Measurements from ENCODE around the gene NUDT9.
A peak's percentile ranks its signal among the peaks of the same experiment; 100 is the strongest.
"Not testable (repeated sequence)": the region's sequence is repeated elsewhere in the genome, so short reads cannot be mapped to it uniquely, and the experiment has no call there.

NUDT9 gene

GRCh38 chr4:87465739-87466366 lies 43.5 kb downstream of the NUDT9 start:
- no peak for DNase-seq

DNA sequence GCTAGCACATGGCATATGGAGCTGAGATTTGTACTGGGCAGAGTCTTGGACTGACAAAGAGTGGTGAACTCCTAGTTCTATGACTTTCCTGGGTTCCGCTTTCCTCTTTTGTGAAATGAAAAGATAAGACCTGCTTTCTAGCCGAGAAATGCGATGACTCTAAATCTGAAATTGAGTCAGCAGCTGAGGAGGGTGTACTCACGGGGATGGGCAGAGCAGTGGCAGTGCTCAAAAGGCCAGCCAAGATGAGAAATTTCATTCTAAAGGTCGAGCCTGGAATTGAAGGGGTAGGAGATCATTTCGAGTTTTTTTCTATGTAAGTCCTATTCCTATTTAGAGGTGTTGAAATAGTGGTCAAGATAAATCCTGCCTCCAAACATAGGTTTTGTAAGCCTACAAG lies 47.0 kb downstream of the NUDT9 start:
- no peak for DNase-seq

- DNase-seq = no peak
Measured at GRCh38 chr4:87476934-87477333, 54.6 kb downstream of the NUDT9 start.

DNA sequence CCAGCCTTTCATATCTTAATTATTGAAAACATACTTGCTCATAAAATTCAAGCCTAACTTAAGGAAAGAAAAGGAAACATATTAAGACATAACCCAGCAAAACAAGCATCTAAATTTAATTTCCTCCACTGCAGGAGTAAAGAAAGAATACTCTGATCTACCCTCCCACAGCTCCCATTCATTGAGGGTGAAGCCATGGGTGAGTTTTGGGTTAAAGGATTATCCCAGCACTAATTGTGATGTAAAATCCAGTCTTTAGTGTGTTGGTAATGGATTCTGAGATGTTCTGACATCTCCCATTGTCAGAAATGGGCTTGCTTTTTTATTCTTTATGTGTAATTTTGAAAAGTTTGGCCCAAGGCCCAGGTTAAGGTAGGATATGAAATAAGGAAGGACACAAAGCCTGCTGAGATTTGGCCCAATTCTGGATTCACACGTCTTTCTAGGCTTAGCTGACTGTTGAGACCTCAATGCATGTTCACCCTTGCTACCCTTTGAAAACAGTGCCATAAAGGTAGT lies 56.4 kb downstream of the NUDT9 start:
- no peak for DNase-seq

- no peak for DNase-seq
Measured at GRCh38 chr4:87481377-87481776, 59.0 kb downstream of the NUDT9 start.

- DNase-seq = not testable (repeated sequence)
Measured at GRCh38 chr4:87483247-87483646, 60.9 kb downstream of the NUDT9 start.

- DNase-seq = not testable (repeated sequence)
Measured at GRCh38 chr4:87488666-87489065, 66.3 kb downstream of the NUDT9 start.

- DNase-seq = no peak
Measured at GRCh38 chr4:87489678-87490077, 67.3 kb downstream of the NUDT9 start.

DNA sequence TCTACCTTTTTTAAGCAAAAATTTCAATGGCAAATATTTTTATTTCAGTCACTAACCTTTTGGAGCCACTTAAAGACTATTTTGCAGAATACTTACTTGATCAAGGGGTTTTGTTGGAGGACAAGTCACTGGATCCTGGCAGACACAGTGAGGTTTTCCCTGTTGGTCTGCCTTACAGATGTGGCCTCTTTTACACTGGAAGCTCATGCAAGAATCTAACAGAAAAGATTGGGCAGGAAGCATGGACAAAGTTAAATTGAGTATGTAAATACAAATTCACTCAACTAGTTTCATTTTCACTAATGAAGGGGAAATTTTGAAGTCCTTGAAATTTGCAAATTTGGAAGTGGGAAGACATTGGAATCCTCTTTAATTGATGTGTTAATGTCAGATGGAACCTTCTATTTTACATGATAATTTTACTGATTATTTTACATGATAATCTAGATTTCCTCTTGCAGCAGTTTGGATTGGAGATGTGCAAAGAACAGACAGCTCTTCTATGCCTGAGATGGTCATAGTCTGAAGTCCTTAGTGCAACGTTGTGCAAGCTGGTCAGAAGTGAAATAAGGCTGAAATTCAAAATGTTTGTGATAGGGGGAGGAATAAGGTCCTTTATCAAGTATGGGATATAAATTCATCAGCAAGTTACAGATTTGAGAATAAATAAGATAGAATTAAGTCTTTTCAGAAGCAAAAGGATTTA lies 68.4 kb downstream of the NUDT9 start:
- no peak for DNase-seq

- no peak for DNase-seq
Measured at GRCh38 chr4:87491436-87491835, 69.1 kb downstream of the NUDT9 start.

DNA sequence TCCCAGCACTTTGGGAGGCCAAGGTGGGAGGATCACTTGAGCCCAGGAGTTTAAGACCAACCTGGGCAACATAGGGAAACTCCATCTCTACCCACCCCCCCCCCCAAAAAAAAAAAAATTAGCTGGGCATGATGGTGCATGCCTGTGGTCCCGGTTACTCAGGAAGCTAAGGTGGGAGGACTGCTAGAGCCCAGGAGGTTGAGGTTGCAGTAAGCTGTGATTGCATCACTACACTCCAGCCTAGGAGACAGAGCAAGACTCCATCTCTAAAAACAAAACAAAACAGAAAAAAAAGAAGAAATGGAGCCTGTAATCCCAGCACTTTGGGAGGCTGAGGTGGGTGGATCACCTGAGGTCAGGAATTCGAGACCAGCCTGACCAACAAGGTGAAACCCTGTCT lies 69.5 kb downstream of the NUDT9 start:
- DNase-seq = not testable (repeated sequence)

GRCh38 chr4:87493115-87493514 lies 70.7 kb downstream of the NUDT9 start:
- DNase-seq = no peak

GRCh38 chr4:87497159-87497558 lies 74.8 kb downstream of the NUDT9 start:
- DNase-seq = no peak

GRCh38 chr4:87497578-87497977 lies 75.2 kb downstream of the NUDT9 start:
- no peak for DNase-seq

GRCh38 chr4:87498446-87498900 lies 76.1 kb downstream of the NUDT9 start:
- no peak for DNase-seq

DNA sequence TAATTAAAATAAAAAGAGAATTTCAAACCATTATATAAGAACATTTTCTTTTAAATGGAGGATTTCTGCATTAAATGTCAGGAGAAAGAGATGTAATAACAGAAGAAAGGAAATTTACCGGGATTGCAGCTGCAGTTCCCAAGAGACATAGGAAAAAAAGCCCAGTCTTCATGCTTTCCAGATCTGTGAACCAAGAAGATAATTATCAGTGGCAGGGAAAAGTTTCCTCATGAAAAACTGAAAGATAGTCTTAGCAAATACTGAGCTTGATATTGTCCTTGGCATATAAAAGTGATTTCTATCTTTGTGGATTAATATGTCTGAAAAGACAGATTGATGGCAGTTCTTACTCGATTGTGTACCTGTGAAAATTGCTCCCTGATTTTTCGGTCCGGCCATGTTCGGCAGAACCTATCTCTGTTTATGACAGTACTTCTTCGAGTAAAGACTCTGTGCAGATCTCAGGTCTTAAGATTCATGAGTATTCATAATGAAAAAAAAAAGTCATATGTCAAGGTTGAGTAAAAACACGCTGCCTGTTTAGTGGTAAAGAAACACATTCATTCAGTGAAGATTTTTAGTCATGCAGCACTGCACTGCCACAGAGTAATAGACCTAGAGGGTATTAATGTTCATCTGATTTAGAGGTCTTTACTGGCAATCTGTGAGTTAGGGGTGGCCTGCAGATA lies 77.2 kb downstream of the NUDT9 start:
- no peak for DNase-seq

- DNase-seq = no peak
Measured at GRCh38 chr4:87500092-87500462, 77.7 kb downstream of the NUDT9 start.

DNA sequence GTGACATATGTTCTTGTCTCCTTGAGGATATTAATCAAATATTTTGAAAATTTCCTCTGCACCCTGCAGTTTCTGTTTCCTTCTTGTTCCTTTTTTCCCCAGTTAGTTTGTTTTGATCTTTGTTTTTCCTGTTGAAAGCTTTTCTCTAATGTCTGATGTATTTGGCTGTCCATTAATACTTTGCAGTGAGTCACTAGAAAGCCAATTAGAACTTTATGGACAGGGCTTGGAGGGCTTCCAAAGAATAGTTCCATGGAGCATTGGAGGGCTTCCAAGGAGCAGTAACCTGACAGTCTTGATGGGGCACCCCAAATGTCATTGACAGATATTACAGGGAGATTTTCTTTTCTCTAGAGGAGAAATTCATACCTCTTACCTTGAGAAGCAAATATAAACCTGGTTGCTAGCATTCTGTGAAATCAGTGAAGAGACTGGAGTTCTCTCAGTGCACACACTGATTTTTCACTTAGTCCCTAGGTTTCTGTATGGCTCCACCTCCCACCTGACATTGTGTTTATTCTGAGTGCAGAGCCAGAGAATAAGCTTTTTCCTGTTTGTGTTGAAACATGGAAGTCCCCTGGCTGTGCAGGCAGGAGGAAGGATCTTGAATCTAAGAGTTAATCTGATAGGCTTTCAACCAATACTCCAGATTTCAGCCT lies 80.3 kb downstream of the NUDT9 start:
- DNase-seq = peak; percentile 21

DNA sequence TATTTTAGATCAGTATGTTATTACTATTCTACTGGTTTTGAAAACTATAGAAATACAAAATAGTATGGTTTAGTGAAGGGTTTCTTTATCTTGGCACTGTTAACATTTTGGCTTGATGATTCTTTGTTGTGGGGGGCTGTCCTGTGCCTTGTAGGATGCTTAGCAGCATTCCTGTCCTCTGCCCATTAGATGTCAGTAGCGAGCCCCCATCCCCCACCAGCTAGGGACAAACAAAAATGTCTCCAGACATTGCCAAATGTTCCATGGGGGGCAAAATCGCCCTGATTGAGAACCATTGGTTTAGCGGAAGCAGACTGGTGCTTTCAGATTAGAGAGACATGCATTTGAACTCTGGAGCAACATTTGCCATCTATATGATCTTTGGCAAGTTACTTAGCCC lies 83.5 kb downstream of the NUDT9 start:
- no peak for DNase-seq

DNA sequence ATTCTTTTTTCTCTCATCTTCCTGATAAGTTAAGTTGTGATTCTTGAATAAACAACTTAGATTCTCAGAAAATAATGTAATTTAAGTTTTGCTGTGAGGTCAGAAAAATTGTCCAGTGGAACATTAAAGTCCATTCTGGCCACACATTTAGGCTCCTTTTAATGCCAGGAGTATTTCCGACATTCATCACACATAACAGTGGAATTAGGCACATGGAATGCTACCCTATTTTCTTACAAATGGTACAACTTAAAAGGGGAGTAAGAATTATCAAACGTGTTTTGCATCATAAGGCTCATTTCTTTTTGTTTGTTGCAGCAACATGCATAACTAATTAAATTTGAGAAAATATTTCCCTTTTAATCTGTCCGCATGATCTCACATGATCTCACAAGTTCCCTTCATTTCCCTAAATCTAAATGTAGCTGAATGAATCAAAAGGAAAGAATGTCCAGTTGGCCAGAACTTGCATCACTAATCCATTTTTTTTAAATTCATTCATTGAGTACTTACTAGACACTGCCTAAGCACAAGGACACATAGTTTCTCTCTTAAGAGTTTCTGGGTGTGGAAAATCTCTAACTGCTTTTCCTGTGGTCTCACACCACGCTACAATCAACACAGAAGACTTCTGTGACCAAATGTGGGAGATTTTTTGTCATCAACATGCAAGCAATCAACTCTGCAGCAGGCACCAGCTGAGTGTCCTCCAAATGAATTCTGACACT lies 84.8 kb downstream of the NUDT9 start:
- no peak for DNase-seq
